ENCODE data around the gene MDFIC. TPM values are rescaled to one million over a fixed set of nuclear protein-coding genes. Genes with fewer than 3 reads are reported as not detected.

Gene MDFIC
- total and polyA plus RNA-seq, 12 donors: 11.4 to 172 (median 53.4) TPM

DNA sequence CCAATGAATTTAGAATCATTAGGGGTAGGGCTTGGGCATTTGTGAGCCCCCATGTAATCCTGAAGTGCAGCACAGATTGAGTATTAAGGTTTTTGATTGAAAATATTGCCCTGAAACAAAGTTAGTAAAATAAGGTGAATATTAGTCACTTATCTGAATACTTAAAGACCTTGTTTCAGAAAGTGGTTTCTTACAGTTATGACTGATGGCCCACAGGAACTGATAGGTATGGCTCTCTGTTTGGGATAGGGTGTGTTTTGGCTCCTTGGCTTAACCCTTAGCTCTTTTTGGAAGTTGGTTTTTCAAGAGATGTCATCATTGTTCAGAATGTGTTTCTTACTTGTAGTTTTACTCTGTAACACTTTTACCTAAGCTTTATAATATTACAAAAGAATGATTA lies 34.8 kb downstream of the MDFIC start:
- no peak for DNase-seq
- intact Hi-C loops (cut with DNase I): no loop called here
- no peak overlapping the region for H3K27ac ChIP-seq
- no peaks in the 10 kb centered on the region for H3K27me3 ChIP-seq
- no peaks in the 10 kb centered on the region for H3K36me3 ChIP-seq (replicated peaks in 1 of 2)
- H3K9me3 ChIP-seq (replicated peaks in 1 of 3): no peaks in the 10 kb centered on the region
- no peak overlapping the region for H3K4me3 ChIP-seq
- TF ChIP-seq, protein P1, sequence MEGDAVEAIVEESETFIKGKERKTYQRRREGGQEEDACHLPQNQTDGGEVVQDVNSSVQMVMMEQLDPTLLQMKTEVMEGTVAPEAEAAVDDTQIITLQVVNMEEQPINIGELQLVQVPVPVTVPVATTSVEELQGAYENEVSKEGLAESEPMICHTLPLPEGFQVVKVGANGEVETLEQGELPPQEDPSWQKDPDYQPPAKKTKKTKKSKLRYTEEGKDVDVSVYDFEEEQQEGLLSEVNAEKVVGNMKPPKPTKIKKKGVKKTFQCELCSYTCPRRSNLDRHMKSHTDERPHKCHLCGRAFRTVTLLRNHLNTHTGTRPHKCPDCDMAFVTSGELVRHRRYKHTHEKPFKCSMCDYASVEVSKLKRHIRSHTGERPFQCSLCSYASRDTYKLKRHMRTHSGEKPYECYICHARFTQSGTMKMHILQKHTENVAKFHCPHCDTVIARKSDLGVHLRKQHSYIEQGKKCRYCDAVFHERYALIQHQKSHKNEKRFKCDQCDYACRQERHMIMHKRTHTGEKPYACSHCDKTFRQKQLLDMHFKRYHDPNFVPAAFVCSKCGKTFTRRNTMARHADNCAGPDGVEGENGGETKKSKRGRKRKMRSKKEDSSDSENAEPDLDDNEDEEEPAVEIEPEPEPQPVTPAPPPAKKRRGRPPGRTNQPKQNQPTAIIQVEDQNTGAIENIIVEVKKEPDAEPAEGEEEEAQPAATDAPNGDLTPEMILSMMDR (IDR thresholded peaks at IDR 0.05): no peak
- peaks cover 0 to 20% of the 10 kb centered on the region in 2 donors for H3K4me1 ChIP-seq (replicated peaks in 1 of 2)

DNA sequence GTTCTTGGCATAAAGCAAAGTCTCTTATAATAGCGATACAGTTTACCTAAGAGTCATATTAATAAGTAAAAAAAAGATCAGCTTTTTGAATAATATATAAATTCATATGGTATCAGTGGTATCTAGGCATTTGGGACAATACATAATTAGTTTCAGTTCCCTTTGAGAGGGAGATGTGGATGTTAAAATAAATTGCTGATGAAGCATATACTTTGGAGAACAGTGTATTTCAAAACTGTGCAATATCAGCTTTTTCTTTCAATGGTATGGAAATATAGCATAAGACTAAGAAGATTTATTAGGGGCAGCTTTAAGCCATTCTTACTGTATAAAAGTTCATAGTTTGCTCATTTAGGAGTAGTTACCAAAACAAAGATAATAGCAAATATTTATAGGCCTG lies 35.5 kb downstream of the MDFIC start:
- intact Hi-C loops (cut with DNase I): no loop called here
- Histone ChIP-seq H3K27ac (no peak overlapping the region), H3K27me3 (no peaks in the 10 kb centered on the region), H3K4me3 (no peak overlapping the region), H3K9me3 (replicated peaks in 1 of 3) (no peaks in the 10 kb centered on the region), H3K4me1 (replicated peaks in 1 of 2) (peaks cover 0 to 20% of the 10 kb centered on the region in 2 donors), H3K36me3 (replicated peaks in 1 of 2) (no peaks in the 10 kb centered on the region)
- 92 to 97% (median 95%) methylated on average over 1 of the region's 1 CpG for WGBS, 4 donors
- no peak for DNase-seq
- TF ChIP-seq, protein P1 (IDR thresholded peaks at IDR 0.05): no peak
- no peak for TF ChIP-seq POLR2A (IDR thresholded peaks at IDR 0.05)

DNA sequence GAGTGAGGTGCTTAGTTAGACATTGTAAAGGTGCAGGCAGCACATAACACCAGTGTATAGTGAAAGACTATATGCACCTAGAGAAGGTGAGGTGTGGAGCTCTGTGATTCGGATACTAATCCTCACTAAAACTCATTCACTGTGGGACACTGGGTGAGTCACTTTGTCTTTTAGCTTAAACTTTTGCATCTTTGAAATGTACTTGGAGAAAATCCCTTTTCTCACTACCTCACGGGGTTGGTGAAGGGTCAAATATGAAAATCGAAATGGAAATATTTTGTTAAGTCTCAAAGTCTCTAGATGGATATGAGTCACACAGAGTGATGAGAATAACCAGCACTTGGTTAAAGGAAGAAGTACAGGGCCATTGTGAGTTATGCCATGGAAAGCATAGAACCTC lies 38.0 kb downstream of the MDFIC start:
- intact Hi-C loops (cut with DNase I): no loop called here
- TF ChIP-seq POLR2A (IDR thresholded peaks at IDR 0.05): no peak
- TF ChIP-seq, protein P1 (IDR thresholded peaks at IDR 0.05): no peak
- DNase-seq: no peak
- no peaks in the 10 kb centered on the region for H3K9me3 ChIP-seq (replicated peaks in 1 of 3)
- H3K27ac ChIP-seq: no peak overlapping the region
- H3K4me3 ChIP-seq: no peak overlapping the region
- WGBS, 4 donors: 85 to 92% (median 87%) methylated on average over 3 of the region's 3 CpGs
- H3K36me3 ChIP-seq (replicated peaks in 1 of 2): no peaks in the 10 kb centered on the region
- peaks cover 0 to 20% of the 10 kb centered on the region in 2 donors for H3K4me1 ChIP-seq (replicated peaks in 1 of 2)
- no peaks in the 10 kb centered on the region for H3K27me3 ChIP-seq

DNA sequence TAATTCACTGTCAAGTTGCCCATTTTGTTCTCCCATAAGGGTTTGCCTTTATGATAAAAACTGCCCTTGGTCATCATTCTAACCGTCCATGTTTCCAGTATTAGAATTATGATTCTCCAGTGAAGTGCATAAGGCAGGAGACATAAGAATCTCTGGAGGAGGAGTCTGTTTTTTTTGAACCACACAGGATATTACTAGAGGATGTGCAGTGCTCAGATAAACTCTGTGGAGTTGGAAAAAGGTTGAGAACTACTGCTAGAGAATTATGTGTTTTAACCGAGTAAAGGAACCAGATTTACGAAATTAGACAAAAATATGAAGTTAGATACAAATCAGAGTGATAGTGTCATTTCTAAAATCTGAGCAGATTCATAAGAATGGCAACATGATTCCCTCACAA lies 40.5 kb downstream of the MDFIC start:
- no peak for DNase-seq
- Histone ChIP-seq H3K27me3 (no peaks in the 10 kb centered on the region), H3K9me3 (replicated peaks in 1 of 3) (no peaks in the 10 kb centered on the region), H3K27ac (no peak overlapping the region), H3K4me3 (no peak overlapping the region), H3K4me1 (replicated peaks in 1 of 2) (peaks cover 4 to 25% of the 10 kb centered on the region in 2 donors), H3K36me3 (replicated peaks in 1 of 2) (no peaks in the 10 kb centered on the region)
- 61 to 78% (median 69%) methylated on average over 3 of the region's 3 CpGs for WGBS, 4 donors
- intact Hi-C loops (cut with DNase I): no loop called here
- TF ChIP-seq POLR2A (IDR thresholded peaks at IDR 0.05): no peak
- TF ChIP-seq, protein P1 (IDR thresholded peaks at IDR 0.05): no peak
